HG03025 (cell line): Measurements from ENCODE around the gene PPA1.
"Not testable (repeated sequence)": the region's sequence is repeated elsewhere in the genome, so short reads cannot be mapped to it uniquely, and the experiment has no call there.

Experiments
- ATAC-seq: cut with Tn5 transposase; IDR thresholded peaks from one replicate; pipeline ENCODE4 v1.9.1; 2021; ENCODE audit warnings: mild to moderate bottlenecking, moderate library complexity; ENCODE audit not compliant: unreplicated experiment, low FRiP score

The PPA1 gene

GRCh38 chr10:70255329-70256299 lies 22.4 kb upstream of the PPA1 start:
- ATAC-seq = no peak

- no peak for ATAC-seq
Measured at GRCh38 chr10:70254778-70255328, 21.6 kb upstream of the PPA1 start.

- ATAC-seq = no peak
Measured at GRCh38 chr10:70253878-70254765, 20.9 kb upstream of the PPA1 start.

GRCh38 chr10:70250961-70251680 lies 17.9 kb upstream of the PPA1 start:
- no peak for ATAC-seq

- no peak for ATAC-seq
Measured at GRCh38 chr10:70247360-70247759, 14.1 kb upstream of the PPA1 start.

GRCh38 chr10:70241081-70241480 lies 7.9 kb upstream of the PPA1 start:
- ATAC-seq = no peak

GRCh38 chr10:70239986-70240385 lies 6.8 kb upstream of the PPA1 start:
- ATAC-seq = not testable (repeated sequence)

- not testable (repeated sequence) for ATAC-seq
Measured at GRCh38 chr10:70239077-70239976, 6.1 kb upstream of the PPA1 start.

GRCh38 chr10:70237958-70238536 lies 4.8 kb upstream of the PPA1 start:
- not testable (repeated sequence) for ATAC-seq

- no peak for ATAC-seq
Measured at GRCh38 chr10:70234668-70235447, 1.6 kb upstream of the PPA1 start.

- no peak for ATAC-seq
Measured at GRCh38 chr10:70233939-70234300, 691 bp upstream of the PPA1 start.

- no peak for ATAC-seq
Measured at GRCh38 chr10:70232859-70233108, 445 bp downstream of the PPA1 start.

- no peak for ATAC-seq
Measured at GRCh38 chr10:70232155-70232858, 922 bp downstream of the PPA1 start.

GRCh38 chr10:70228491-70228890 lies 4.7 kb downstream of the PPA1 start:
- no peak for ATAC-seq

GRCh38 chr10:70227548-70228320 lies 5.5 kb downstream of the PPA1 start:
- no peak for ATAC-seq

- no peak for ATAC-seq
Measured at GRCh38 chr10:70223728-70224127, 9.5 kb downstream of the PPA1 start.

GRCh38 chr10:70222811-70223447 lies 10.3 kb downstream of the PPA1 start:
- not testable (repeated sequence) for ATAC-seq
